ENCODE results near the gene FARS2.

FARS2 gene

DNA sequence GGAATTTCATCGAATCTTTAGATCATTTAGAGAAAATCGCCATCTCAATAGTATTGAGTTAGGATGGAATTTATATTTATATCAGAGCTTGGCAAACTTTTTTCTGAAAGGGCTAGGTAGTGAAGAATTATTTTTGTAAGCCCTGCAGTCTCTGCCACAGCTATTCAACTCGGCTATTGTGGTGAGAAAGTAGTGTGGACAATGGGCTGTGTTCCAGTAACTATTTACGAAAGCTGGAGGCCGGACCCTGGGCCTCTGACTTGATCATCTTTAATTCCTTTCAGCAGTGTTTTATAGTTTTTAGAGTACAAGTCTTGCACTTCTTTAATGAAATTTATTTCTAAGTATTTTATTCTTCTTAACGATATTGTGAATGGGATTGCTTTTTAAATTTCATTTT lies 201.5 kb downstream of the FARS2 start:
- no peak overlapping the region for H3K27ac ChIP-seq (ENCODE audit: low read length)
- TF ChIP-seq CTCF (IDR thresholded peaks at IDR 0.05; ENCODE audit: borderline replicate concordance, extremely low read depth, low read length, poor library complexity, severe bottlenecking) (no peak), EZH2 (IDR thresholded peaks at IDR 0.05; ENCODE audit: borderline replicate concordance, low read depth, low read length, severe bottlenecking) (no peak)
- H4K20me1 ChIP-seq (ENCODE audit: insufficient read depth, low read length): peaks cover 9% of the 10 kb centered on the region; the same call in 1 of the 2 replicates
- no peaks in the 10 kb centered on the region for H3K36me3 ChIP-seq (ENCODE audit: insufficient read depth, low read length)
- no peak overlapping the region for H3K4me2 ChIP-seq (ENCODE audit: insufficient read depth, low read length)
- no peaks in the 10 kb centered on the region for H3K79me2 ChIP-seq (ENCODE audit: insufficient read depth, low read length)
- H3K27me3 ChIP-seq (ENCODE audit: insufficient read depth, low read length, poor library complexity): no peaks in the 10 kb centered on the region
- no peak overlapping the region for H3K4me3 ChIP-seq (ENCODE audit: low read depth in 1 of 2, low read length in 2 of 2)
- H3K9ac ChIP-seq (ENCODE audit: low read depth, low read length): no peak overlapping the region
- no peaks in the 10 kb centered on the region for H3K9me3 ChIP-seq (ENCODE audit: insufficient read depth, low read length, severe bottlenecking)
- no peak overlapping the region for H2AFZ ChIP-seq (ENCODE audit: low read depth, low read length)
- ATAC-seq (ENCODE audit: insufficient read depth, low read depth) (no peak), DNase-seq (no peak)
- H3K4me1 ChIP-seq (ENCODE audit: insufficient read depth, low read length): 0 out of 2 replicates have a peak, but pooled peaks cover 4% of the 10 kb centered on the region

- no peak overlapping the region for H3K9ac ChIP-seq (ENCODE audit: low read depth, low read length)
- no peak overlapping the region for H3K4me2 ChIP-seq (ENCODE audit: insufficient read depth, low read length)
- H3K27me3 ChIP-seq (ENCODE audit: insufficient read depth, low read length, poor library complexity): no peaks in the 10 kb centered on the region
Observed at GRCh38 chr6:5463690-5464089, 202.4 kb downstream of the FARS2 start.

GRCh38 chr6:5464099-5464885 lies 203.0 kb downstream of the FARS2 start:
- Histone ChIP-seq H3K4me1 (ENCODE audit: insufficient read depth, low read length) (0 out of 2 replicates have a peak, but pooled peaks cover 4% of the 10 kb centered on the region), H3K4me2 (ENCODE audit: insufficient read depth, low read length) (no peak overlapping the region), H3K9me3 (ENCODE audit: insufficient read depth, low read length, severe bottlenecking) (no peaks in the 10 kb centered on the region), H3K79me2 (ENCODE audit: insufficient read depth, low read length) (no peaks in the 10 kb centered on the region), H3K4me3 (ENCODE audit: low read depth in 1 of 2, low read length in 2 of 2) (no peak overlapping the region), H3K9ac (ENCODE audit: low read depth, low read length) (no peak overlapping the region), H2AFZ (ENCODE audit: low read depth, low read length) (no peak overlapping the region), H4K20me1 (ENCODE audit: insufficient read depth, low read length) (peaks cover 6% of the 10 kb centered on the region), H3K27ac (ENCODE audit: low read length) (no peak overlapping the region), H3K27me3 (ENCODE audit: insufficient read depth, low read length, poor library complexity) (no peaks in the 10 kb centered on the region), H3K36me3 (ENCODE audit: insufficient read depth, low read length) (no peaks in the 10 kb centered on the region)
- no peak for DNase-seq
- ATAC-seq (ENCODE audit: insufficient read depth, low read depth): no peak
- no peak for TF ChIP-seq CTCF (IDR thresholded peaks at IDR 0.05; ENCODE audit: borderline replicate concordance, extremely low read depth, low read length, poor library complexity, severe bottlenecking)
- TF ChIP-seq EZH2 (IDR thresholded peaks at IDR 0.05; ENCODE audit: borderline replicate concordance, low read depth, low read length, severe bottlenecking): no peak

More at GRCh38 chr6:5463690-5464089, 202.4 kb downstream of the FARS2 start:
- Histone ChIP-seq H3K4me1 (ENCODE audit: insufficient read depth, low read length) (0 out of 2 replicates have a peak, but pooled peaks cover 4% of the 10 kb centered on the region), H3K79me2 (ENCODE audit: insufficient read depth, low read length) (no peaks in the 10 kb centered on the region), H3K36me3 (ENCODE audit: insufficient read depth, low read length) (no peaks in the 10 kb centered on the region), H3K27ac (ENCODE audit: low read length) (no peak overlapping the region), H2AFZ (ENCODE audit: low read depth, low read length) (no peak overlapping the region), H3K9me3 (ENCODE audit: insufficient read depth, low read length, severe bottlenecking) (no peaks in the 10 kb centered on the region), H4K20me1 (ENCODE audit: insufficient read depth, low read length) (peaks cover 6% of the 10 kb centered on the region; the same call in 1 of the 2 replicates), H3K4me3 (ENCODE audit: low read depth in 1 of 2, low read length in 2 of 2) (no peak overlapping the region)
- DNase-seq (no peak), ATAC-seq (ENCODE audit: insufficient read depth, low read depth) (no peak)
- TF ChIP-seq CTCF (IDR thresholded peaks at IDR 0.05; ENCODE audit: borderline replicate concordance, extremely low read depth, low read length, poor library complexity, severe bottlenecking) (no peak), EZH2 (IDR thresholded peaks at IDR 0.05; ENCODE audit: borderline replicate concordance, low read depth, low read length, severe bottlenecking) (no peak)
